Retinal pigment epithelial cell (primary cell): Measurements from ENCODE around the gene CYP4F3.
"Not testable (repeated sequence)": the region's sequence is repeated elsewhere in the genome, so short reads cannot be mapped to it uniquely, and the experiment has no call there.

Source experiments
- DNase-seq: peaks from one replicate; pipeline ENCODE4 v3.0.0-alpha.2; 2010; ENCODE audit warnings: low read depth
- H3K4me3 ChIP-seq: 2 replicates; pipeline ENCODE4 v1.5.1; 2011; ENCODE audit warnings: mild to moderate bottlenecking, low read length, control low read depth, moderate library complexity
- TF ChIP-seq, protein P1 (sequence below): conservative IDR thresholded peaks from 2 replicates; pipeline ENCODE4 v1.5.1; 2011; ENCODE audit warnings: low read depth, low read length, control low read depth, inconsistent platforms

CYP4F3 gene

GRCh38 chr19:15671237-15671821, 30.6 kb downstream of the CYP4F3 start:
- TF ChIP-seq, protein P1, sequence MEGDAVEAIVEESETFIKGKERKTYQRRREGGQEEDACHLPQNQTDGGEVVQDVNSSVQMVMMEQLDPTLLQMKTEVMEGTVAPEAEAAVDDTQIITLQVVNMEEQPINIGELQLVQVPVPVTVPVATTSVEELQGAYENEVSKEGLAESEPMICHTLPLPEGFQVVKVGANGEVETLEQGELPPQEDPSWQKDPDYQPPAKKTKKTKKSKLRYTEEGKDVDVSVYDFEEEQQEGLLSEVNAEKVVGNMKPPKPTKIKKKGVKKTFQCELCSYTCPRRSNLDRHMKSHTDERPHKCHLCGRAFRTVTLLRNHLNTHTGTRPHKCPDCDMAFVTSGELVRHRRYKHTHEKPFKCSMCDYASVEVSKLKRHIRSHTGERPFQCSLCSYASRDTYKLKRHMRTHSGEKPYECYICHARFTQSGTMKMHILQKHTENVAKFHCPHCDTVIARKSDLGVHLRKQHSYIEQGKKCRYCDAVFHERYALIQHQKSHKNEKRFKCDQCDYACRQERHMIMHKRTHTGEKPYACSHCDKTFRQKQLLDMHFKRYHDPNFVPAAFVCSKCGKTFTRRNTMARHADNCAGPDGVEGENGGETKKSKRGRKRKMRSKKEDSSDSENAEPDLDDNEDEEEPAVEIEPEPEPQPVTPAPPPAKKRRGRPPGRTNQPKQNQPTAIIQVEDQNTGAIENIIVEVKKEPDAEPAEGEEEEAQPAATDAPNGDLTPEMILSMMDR, result no peak
- no peak overlapping the region for H3K4me3 ChIP-seq
- DNase-seq, result no peak

- no peak overlapping the region for H3K4me3 ChIP-seq
- no peak for DNase-seq
- TF ChIP-seq, protein P1, result no peak
Measured at GRCh38 chr19:15671891-15672579, 31.3 kb downstream of the CYP4F3 start.

GRCh38 chr19:15672580-15673175, 32.0 kb downstream of the CYP4F3 start, which contains the start of gene CYP4F12:
Gene CYP4F12 (plus strand): TSS chr19:15673087. CDS start chr19:15673530, 443 bp downstream.
- no peak for DNase-seq
- no peak within 1 kb of the TSS for H3K4me3 ChIP-seq
- TF ChIP-seq, protein P1, result no peak

GRCh38 chr19:15673176-15673654, 32.5 kb downstream of the CYP4F3 start:
- H3K4me3 ChIP-seq, result no peak overlapping the region
- TF ChIP-seq, protein P1, result no peak

GRCh38 chr19:15675560-15675959, 34.9 kb downstream of the CYP4F3 start:
- TF ChIP-seq, protein P1, result no peak
- H3K4me3 ChIP-seq, result no peak overlapping the region
- DNase-seq, result no peak

More at GRCh38 chr19:15673176-15673654, 32.5 kb downstream of the CYP4F3 start:
- no peak for DNase-seq

- TF ChIP-seq, protein P1, result no peak
- H3K4me3 ChIP-seq, result no peak overlapping the region
- no peak for DNase-seq
Measured at GRCh38 chr19:15679089-15679488, 38.4 kb downstream of the CYP4F3 start.

DNA sequence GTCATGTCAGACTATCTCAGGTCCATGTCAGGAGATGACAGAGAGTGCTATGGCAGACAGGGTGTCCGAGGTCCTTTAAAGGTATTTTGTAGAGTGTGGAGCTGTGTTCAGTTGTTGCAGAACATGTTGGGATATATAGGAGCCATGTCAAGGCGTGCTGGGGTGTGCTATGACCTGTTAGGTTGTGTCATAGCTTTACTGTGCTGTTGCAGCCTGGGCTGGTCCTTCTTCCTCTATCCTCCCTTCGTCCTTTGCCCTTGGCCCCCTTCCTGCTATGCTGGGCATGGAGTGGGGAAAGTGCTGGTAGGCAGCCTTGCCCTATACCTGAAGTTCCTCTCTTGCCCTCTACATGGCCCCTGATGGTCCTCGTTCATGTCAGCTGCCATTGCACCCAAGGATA, 39.2 kb downstream of the CYP4F3 start:
- H3K4me3 ChIP-seq, DNase-seq: not testable (repeated sequence)
